ENCODE measurements around the gene ACBD4.

Gene ACBD4

GRCh38 chr17:45111850-45112249 is 23.6 kb upstream of the ACBD4 start:
- Histone ChIP-seq H3K79me2 (ENCODE audit: control insufficient read depth, low read length) (no peaks in the 10 kb centered on the region), H3K27ac (ENCODE audit: low read depth, low read length) (no peak overlapping the region), H3K4me2 (ENCODE audit: low read length) (no peak overlapping the region), H3F3A (ENCODE audit: control insufficient read depth, insufficient read depth) (no peaks in the 10 kb centered on the region), H3K27me3 (ENCODE audit: control insufficient read depth, low read length) (no peaks in the 10 kb centered on the region), H3K4me1 (ENCODE audit: control insufficient read depth, low read length) (peaks cover 15% of the 10 kb centered on the region), H3K9me2 (replicated peaks; ENCODE audit: control insufficient read depth, low read length) (no peaks in the 10 kb centered on the region), H3K36me3 (ENCODE audit: control insufficient read depth, low read length) (peaks cover 12% of the 10 kb centered on the region), H3K9me3 (ENCODE audit: control insufficient read depth, insufficient read depth, low read length) (no peaks in the 10 kb centered on the region), H3K4me3 (ENCODE audit: low read length) (no peak overlapping the region), H4K20me1 (ENCODE audit: control insufficient read depth, insufficient read depth, low read depth, low read length) (no peaks in the 10 kb centered on the region)
- TF ChIP-seq, protein P1, sequence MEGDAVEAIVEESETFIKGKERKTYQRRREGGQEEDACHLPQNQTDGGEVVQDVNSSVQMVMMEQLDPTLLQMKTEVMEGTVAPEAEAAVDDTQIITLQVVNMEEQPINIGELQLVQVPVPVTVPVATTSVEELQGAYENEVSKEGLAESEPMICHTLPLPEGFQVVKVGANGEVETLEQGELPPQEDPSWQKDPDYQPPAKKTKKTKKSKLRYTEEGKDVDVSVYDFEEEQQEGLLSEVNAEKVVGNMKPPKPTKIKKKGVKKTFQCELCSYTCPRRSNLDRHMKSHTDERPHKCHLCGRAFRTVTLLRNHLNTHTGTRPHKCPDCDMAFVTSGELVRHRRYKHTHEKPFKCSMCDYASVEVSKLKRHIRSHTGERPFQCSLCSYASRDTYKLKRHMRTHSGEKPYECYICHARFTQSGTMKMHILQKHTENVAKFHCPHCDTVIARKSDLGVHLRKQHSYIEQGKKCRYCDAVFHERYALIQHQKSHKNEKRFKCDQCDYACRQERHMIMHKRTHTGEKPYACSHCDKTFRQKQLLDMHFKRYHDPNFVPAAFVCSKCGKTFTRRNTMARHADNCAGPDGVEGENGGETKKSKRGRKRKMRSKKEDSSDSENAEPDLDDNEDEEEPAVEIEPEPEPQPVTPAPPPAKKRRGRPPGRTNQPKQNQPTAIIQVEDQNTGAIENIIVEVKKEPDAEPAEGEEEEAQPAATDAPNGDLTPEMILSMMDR (IDR thresholded peaks at IDR 0.05; ENCODE audit: low read depth, low read length, poor library complexity, severe bottlenecking), result no peak
- TF ChIP-seq EZH2phosphoT487 (IDR thresholded peaks at IDR 0.05; ENCODE audit: borderline replicate concordance, low read length), result no peak

GRCh38 chr17:45112559-45113423 is 22.7 kb upstream of the ACBD4 start:
- no peaks in the 10 kb centered on the region for H4K20me1 ChIP-seq (ENCODE audit: control insufficient read depth, insufficient read depth, low read depth, low read length)
- H3K4me3 ChIP-seq (ENCODE audit: low read length), result no peak overlapping the region
- no peaks in the 10 kb centered on the region for H3K9me2 ChIP-seq (replicated peaks; ENCODE audit: control insufficient read depth, low read length)
- H3K4me2 ChIP-seq (ENCODE audit: low read length), result no peak overlapping the region
- H3K79me2 ChIP-seq (ENCODE audit: control insufficient read depth, low read length), result no peaks in the 10 kb centered on the region
- H3K4me1 ChIP-seq (ENCODE audit: control insufficient read depth, low read length), result peaks cover 15% of the 10 kb centered on the region
- TF ChIP-seq, protein P1 (IDR thresholded peaks at IDR 0.05; ENCODE audit: low read depth, low read length, poor library complexity, severe bottlenecking), result no peak
- TF ChIP-seq EZH2phosphoT487 (IDR thresholded peaks at IDR 0.05; ENCODE audit: borderline replicate concordance, low read length), result no peak
- H3K27me3 ChIP-seq (ENCODE audit: control insufficient read depth, low read length), result no peaks in the 10 kb centered on the region
- H3F3A ChIP-seq (ENCODE audit: control insufficient read depth, insufficient read depth), result no peaks in the 10 kb centered on the region
- no peak overlapping the region for H3K27ac ChIP-seq (ENCODE audit: low read depth, low read length)
- peaks cover 3% of the 10 kb centered on the region; the same call in 1 of the 2 replicates for H3K36me3 ChIP-seq (ENCODE audit: control insufficient read depth, low read length)
- no peaks in the 10 kb centered on the region for H3K9me3 ChIP-seq (ENCODE audit: control insufficient read depth, insufficient read depth, low read length)

GRCh38 chr17:45113424-45113754 is 22.1 kb upstream of the ACBD4 start:
- Histone ChIP-seq H3K4me3 (ENCODE audit: low read length) (no peak overlapping the region), H3F3A (ENCODE audit: control insufficient read depth, insufficient read depth) (no peaks in the 10 kb centered on the region), H3K9me2 (replicated peaks; ENCODE audit: control insufficient read depth, low read length) (no peaks in the 10 kb centered on the region), H3K79me2 (ENCODE audit: control insufficient read depth, low read length) (no peaks in the 10 kb centered on the region), H3K4me1 (ENCODE audit: control insufficient read depth, low read length) (peaks cover 15% of the 10 kb centered on the region), H3K36me3 (ENCODE audit: control insufficient read depth, low read length) (no peaks in the 10 kb centered on the region), H3K27ac (ENCODE audit: low read depth, low read length) (no peak overlapping the region), H3K9me3 (ENCODE audit: control insufficient read depth, insufficient read depth, low read length) (no peaks in the 10 kb centered on the region), H3K4me2 (ENCODE audit: low read length) (no peak overlapping the region), H3K27me3 (ENCODE audit: control insufficient read depth, low read length) (no peaks in the 10 kb centered on the region), H4K20me1 (ENCODE audit: control insufficient read depth, insufficient read depth, low read depth, low read length) (no peaks in the 10 kb centered on the region)
- TF ChIP-seq, protein P1 (IDR thresholded peaks at IDR 0.05; ENCODE audit: low read depth, low read length, poor library complexity, severe bottlenecking), result no peak
- no peak for TF ChIP-seq EZH2phosphoT487 (IDR thresholded peaks at IDR 0.05; ENCODE audit: borderline replicate concordance, low read length)

Data from DOHH2 (cell line).